Stimulated activated CD8-positive, alpha-beta memory T cell treated with anti-CD3 and anti-CD28 coated beads, Interleukin-15, amount 100 ng/mL, for 48 hours (primary cell): ENCODE data around the gene PPAT.
"Not testable (repeated sequence)": the region's sequence is repeated elsewhere in the genome, so short reads cannot be mapped to it uniquely, and the experiment has no call there.

Experiments used
- DNase-seq, 2 donors: peaks; one replicate each; pipeline ENCODE4 v3.0.0-alpha.2; 2020; ENCODE audit warnings: low read depth in 2 of 2

PPAT gene

DNA sequence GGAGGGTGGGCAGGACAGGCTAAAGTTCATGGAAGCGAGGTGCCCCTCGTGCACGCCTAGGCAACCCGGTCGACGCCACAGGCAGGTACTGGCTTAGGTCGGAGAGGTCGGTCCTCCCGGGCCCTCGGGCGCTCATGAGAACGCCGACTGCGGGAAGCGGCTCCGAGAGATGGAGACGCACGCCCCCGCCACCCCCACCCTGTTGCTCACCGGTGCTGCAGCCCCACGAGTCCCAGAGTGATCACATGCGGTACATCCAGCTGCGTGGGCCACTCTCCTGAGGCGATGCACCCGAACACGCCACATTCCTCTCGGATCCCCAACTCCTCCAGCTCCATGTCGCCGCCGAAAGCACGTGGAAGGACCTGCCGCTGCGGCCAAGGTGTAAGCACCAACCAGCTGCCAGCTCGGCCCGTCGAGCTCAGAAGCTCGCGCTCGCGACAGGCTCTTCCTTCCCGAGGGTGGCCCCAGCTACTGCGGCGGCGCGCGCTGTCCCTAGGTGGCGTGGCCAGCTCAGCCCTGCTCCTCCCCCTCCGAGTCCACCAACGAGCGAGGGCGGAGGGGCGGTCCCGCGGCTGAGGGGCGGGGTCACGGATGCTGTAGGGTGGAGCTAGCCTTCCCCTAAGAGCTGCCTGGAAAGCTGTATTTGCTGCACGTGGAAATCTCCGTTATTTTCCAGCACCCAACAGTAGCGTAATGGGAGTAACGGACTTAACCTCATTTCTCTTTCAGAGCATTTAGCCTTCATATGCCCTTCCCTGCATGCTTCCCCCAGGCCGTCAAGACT is at the start of gene PPAT:
Gene PPAT (minus strand): TSS at position 476 of the 787 bp plus-strand sequence. CDS start 138 bp downstream, at position 338.
- DNase-seq, result peak; percentile 95 to 97

DNA sequence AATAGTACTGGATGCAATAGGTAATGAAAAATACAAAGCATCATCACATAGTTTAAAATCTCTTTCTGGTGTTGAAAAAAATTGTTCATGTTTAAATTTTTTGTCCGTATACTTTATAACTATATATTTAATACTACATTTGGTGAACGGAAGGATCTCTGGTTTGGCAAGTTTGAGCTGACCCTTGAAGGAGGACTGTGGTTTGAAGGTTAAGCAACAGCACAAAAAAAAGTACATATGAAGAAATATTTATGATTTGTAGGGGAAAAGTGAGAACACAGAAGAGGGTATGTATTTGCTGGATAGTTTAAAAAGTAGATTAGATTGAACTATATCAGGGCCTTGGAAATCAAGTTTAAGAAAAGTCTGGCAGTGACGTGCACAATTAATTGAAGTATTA is 45.3 kb upstream of the PPAT start:
- no peak for DNase-seq

DNA sequence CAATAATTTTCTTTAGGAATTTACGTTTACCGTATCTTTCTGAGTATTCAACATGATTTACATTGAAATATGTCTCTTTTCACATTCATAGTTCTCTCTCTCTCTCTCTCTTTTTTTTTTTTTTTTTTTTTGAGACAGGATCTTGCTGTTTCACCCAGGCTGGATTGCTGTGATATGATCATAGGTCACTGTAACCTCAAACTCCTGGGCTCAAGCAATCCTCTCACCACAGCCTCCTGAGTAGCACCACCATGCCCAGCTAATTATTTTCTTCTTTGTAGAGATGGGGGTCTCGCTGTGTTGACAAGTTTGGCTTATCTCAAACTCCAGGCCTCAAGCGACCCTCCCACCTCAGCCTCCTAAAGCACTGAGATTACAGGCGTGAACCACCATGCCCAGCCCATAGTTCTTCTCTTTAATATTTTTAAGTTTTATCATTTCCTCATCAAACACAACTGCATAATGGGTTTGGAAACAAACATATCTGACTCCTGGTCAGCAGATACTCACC is 41.8 kb upstream of the PPAT start:
- DNase-seq, result no peak

DNA sequence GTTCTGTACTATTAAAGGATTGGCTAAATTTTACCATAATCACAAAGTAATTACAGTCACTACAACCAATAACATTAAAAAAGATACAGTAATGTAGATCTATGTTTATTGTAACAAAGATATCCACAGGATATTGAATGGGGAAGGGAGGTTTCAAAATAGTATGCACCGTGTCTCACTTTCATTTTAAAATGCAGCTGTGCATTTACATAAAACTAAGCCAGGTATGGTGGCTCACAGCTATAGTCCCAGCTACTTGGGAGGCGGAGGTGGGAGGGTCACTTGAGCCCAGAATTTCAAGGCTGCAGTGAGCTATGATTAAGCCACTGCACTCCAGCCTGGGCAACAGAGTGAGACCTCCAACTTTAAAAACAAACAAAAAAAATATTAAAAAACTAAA is 40.5 kb upstream of the PPAT start:
- DNase-seq, result no peak

DNA sequence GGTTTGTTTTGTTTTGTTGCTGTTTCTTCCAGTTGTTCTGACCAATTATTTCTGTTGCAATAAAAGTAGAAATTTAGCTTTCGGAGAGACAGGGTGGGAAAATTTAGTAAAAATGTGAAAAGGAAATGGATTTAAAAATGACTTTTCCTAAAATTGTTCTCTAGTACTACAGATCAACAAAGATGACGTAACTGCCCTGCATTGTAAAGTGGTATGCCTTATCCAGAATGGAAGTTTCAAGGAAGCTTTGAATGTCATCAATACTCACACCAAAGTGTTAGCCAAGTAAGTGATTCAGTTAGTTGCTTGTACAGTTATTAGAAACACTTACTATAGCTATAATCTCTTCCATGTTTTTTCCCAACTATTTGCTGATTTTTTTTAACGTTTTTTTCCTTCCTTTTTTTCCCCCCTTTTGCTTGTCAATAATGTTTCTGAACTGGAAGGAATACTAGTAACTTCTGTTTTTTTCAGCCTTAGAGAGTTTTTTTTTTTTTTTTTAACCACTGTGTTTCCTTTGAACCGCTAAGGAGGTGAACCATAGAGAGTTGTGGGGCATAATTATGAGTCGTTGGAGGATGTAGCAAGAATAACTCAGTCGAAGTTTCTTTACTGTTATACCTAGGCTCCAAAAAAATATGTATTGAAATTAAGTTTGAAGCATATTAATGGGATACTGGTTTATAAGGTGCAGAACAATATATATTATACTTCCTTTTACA is 34.2 kb upstream of the PPAT start:
- no peak for DNase-seq

DNA sequence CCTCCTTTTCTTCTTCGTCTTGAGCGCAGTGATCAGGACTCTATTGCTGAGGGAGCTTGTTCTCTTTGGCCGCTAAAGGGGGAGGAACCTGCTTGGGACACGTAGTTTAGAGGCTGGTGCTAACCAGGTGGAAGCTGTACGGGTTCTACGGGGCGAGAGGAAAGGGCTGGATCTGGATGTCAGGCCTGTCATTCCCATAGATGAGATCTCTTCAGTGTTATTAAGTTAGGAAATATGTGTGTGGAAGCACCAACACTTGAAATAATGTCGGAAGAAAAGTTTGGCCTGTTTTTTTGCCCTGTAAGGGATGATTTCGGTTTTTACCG is 32.6 kb upstream of the PPAT start:
- DNase-seq, result no peak

DNA sequence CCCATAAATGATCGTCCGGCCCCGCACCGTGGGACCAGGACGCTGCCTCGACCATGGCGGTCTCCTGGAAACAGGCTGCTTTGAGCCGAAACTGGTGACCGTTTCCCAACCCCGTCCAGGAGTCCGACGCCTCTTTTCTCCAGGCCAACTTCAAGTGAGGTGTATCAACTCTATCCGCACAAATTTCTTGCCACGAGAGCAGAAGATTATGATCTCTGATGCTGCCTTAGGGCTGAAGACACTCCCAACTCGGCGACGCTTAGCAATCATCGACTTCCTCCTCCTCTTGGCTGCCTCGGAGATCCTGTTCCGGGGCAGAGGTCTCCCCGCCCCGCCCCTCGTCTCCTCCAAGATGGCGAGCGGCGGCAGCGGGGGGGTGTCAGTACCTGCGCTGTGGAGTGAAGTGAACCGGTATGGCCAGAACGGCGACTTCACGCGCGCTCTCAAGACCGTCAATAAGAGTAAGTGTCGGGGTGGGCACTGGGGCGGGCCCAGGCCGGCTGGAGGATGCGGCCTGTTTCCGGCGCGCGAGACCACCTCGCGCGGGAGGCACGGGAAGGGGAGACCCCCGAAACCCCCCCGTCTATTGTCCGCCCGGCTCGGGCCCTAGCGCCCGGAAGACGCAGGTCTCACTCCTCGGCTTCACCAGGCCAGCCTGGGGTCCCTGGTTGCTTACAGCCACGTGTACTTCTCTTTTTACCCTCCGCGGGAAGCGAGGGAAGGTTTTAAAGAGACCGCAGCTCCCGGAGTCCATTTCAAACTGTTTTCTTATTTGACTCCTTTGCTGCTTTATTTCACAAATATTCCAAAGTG is 32.1 kb upstream of the PPAT start, which contains the start of gene SRP72:
Gene SRP72 (plus strand): TSS at position 334 of the 813 bp plus-strand sequence. CDS start 19 bp downstream, at position 353.
- DNase-seq, result peak; percentile 81

DNA sequence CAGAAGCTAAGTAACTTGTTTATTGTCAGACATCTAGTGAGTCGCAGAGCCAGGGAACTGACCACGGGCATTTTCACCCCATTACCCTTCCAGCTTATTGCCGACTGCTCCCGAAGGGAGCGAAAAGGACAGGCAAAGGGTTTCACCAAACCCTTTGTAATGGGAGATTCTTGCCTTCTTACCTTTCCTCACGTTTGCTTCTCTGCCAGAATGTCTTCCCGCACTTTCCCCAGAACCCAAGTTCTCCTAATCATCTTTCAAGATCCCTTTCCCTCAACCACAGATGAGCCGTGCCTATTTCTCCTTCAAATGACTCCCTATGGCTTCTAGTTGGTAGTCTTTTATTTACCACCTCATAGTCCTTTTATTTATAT is 31.5 kb upstream of the PPAT start:
- no peak for DNase-seq

DNA sequence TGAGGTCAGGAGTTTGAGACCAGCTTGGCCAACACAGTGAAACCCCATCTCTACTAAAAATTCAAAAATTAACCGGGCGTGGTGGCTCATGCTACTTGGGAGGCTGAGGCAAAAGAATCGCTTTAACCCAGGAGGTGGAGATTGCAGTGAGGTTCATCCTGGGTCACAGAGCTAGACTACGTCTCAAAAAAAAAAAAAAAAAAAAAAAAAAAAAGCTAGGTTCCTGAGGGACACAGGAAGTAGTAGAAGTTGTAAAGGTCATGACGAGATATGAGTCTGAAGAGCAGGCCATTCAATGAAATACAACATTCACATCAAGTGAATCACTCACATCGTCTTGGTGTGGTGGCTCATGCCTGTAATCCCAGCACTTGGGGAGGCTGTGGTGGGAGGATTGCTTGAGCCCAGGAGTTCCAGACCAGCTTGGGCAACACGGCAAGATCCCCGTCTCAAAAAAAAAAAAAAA is 30.9 kb upstream of the PPAT start:
- not testable (repeated sequence) for DNase-seq

DNA sequence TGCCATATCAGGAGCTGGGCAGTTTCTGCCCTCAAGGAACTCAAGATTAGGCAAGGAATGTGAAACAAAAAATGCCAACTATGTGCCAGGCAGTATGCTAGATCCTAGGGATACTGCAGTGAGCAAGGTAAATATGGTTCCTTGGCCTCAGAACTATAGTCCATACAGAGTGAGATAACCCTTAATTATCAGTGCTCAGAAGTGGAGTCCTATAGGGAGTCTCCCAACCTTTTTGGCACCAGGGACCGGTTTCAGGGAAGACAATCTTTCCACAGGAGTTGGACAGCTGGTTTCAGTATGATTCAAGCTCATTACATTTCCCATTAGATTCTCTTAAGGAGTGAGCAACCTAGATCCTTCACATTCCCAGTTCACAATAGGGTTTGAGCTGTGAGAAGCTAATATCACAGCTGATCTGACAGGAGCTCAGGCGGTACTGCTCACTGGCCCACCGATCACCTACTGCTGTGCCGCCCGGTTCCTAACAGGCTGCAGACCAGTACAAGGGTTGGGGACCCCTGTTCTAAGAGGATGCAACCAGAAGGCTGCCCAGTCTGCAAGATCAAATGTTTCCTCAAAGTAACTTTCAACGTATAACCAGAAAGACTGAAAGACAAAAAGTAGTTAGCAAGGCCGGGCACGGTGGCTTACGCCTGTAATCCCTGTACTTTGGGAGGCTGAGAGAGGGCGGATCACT is 30.3 kb upstream of the PPAT start:
- DNase-seq, result no peak

DNA sequence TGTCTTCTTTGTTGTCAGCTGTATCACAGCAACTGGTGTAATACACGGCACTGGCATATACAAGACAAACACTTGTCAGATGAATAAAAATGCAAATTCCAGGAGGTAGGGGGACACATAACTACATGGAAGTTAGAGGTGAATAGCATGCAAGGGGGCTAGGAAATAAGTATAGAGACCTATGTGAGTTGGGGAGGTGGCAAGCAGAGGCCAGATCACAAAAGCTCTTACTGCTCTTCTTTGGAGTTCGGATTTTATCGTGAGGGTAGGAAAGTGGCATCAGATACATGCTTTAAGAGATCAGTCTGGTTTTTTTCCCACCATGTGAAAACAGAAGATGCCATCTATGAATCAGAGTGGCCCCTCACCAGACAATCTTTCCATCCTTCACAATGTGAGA is 29.2 kb upstream of the PPAT start:
- DNase-seq, result no peak

DNA sequence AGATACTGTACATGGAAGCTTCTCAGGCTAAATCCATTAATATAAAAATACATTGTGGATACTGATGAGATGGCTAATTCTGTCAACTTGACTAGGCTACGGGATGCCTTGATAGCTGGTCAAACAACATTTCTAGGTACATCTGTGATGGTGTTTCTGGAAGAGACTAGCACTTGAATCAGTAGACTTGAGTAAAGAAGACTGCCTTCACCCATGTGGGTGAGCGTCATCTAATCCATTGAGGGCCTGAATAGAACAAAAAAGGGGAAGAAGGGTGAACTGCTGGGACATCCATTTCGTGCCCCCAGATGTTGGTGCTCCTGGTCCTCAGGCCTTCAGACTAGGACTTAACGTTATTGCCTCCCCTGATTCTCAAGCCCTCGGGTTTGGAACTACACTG is 28.3 kb upstream of the PPAT start:
- no peak for DNase-seq

DNA sequence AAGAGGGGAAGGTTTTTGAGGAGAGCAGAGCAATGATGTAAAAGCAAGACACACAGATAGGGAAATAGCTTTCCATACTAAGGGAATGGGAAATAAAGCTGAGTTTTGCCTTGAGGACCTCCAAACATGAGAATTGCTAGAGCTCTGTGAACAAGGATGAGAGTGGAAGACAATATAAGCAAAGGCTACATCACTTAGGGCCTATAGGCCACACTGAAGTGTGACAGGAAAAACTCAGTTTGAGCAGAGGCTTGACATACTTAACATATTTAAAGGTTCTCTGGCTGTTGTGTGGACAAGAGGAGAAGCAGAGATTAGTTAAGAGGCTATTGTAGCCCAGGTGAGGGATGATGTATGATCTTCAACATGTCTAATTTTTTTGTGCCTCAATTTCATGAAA is 26.7 kb upstream of the PPAT start:
- DNase-seq, result no peak

DNA sequence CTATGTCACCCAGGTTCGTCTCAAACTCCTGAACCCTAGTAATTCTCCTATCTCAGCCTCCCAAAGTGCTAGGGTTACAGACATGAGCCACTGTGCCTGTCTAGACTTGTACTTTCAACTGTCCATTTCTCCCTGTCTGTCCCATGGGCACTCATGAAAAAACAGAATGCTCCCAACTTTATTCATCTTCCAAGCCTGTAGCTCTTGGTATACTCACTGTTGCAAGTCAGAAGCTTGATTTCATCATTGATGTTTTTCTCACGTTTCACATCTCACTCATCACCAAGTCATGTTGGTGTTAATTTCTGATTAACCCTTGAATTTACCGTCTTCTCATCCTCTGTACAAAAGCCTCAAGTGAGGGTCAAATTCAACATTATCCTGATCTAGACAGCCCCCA is 24.7 kb upstream of the PPAT start:
- no peak for DNase-seq

DNA sequence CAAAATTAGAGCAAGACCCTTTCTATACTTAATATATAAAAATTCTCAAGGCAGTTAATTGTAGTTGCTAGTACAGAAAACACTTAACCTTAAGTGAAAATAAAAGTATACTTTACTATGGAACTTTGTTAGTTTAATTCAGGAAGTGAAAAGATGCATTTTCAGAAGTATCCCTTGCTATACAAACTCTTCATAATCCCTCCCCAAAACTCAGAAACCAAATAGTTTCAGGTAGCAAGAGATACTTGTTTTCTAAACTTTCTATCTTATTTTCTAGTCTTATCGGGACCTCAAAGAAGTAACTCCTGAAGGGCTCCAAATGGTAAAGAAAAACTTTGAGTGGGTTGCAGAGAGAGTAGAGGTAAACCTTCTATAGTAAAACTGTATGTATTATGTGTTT is 14.9 kb upstream of the PPAT start:
- no peak for DNase-seq

DNA sequence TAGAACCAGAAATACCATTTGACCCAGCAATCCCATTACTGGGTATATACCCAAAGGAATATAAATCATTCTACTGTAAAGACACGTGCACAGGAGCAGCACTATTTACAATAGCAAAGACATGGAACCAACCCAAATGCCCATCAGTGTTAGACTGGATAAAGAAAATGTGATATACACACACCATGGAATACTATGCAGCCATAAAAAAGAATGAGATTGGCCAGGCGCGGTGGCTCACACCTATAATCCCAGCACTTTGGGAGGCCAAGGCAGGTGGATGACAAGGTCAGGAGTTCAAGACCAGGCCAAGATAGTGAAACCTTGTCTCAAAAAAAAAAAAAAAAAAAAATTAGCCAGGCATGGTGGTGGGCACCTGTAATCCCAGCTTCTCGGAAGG is 14.1 kb upstream of the PPAT start:
- not testable (repeated sequence) for DNase-seq

DNA sequence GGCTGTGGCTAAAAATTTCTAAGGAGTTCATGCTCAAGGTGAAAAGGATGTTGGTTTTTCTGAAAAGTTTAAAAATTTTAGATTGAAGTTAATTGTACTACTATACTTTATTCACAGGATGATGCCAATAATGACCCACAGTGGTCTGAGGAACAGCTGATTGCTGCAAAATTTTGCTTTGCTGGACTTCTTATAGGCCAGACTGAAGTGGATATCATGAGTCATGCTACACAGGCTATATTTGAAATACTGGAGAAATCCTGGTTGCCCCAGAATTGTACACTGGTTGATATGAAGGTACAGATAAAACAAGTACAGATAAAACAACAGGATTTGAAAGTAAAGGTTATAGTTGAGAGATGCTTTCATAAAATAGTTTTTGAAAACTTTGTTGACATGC is 12.9 kb upstream of the PPAT start:
- no peak for DNase-seq

DNA sequence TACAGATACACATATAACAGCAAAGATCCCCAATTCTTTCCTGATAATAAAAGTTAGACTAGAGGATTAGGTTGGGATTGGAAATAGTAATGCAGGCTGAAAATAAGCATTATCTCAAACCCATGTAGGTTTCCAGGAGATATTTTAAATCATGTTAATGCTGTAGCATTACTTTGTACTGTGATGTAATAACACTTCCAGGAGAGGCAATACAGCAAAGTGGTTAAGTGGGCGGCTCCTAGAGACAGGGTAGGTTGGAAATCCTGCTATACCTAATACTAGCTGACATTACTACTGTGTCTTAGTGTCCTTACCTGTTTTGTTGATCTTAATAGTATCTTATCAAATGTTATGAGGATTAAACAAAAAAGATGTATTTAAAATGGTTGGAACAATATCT is 10.3 kb upstream of the PPAT start:
- DNase-seq, result no peak

DNA sequence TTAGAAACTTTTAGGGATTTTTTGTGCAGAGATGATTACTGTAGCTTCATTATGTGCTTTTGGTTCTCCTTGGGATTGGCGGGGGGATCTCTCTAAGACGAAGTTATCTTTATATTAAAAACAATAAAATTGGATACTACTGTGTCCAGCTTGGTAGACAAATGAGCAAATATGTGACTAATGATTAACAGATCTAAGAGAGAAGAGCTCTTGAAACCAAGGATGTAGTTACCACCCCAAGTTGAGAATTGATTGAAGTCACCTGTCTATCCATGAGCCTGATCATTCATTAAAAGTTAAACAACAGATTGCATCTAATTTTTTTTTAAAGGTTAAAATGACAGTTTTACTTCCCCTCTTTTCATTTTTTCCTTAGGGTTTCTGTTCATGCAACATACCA is 9.3 kb upstream of the PPAT start:
- DNase-seq, result no peak

DNA sequence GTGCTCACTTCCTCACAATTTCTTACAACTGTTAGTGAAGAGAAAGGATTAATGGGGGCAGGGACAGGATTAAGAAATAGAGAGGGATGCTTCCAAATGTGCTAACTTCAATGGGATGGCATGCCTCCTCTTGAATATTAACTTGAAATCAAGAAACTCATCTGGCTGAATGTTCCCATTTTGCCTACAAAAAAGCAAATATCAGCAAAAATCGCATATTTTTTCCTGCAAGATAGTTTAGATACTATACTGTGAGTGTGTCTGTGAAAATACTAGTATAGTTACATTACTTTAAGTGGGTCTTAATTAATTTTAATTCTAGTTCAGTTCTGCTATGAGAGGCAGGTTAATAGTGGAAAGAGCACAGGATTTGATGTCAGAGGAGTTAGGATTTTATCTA is 5.6 kb upstream of the PPAT start:
- no peak for DNase-seq

DNA sequence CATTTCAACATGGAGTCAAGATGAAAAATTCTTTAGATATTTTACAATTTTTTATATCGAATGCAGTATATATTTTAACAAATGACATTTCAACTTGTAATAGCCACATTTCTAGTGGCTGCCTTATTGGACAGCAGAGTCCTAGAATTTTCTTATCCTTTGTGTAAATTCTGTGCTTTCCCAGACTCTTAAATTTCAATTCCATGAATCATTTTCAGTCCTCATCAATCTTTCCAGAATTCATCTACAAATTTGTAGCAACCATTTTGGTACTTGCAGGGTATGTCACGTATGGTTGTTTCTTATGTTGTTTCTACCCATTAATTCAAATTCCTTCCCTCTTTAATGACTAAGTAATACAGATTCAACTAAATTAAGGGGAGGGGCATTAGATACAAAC is 3.4 kb upstream of the PPAT start:
- no peak for DNase-seq
